ENCODE results near the gene NELFCD. TPM values are rescaled to one million over a fixed set of nuclear protein-coding genes. Genes with fewer than 3 reads are reported as not detected.
"Not testable (repeated sequence)": the region's sequence is repeated elsewhere in the genome, so short reads cannot be mapped to it uniquely, and the experiment has no call there.

NELFCD gene
- total RNA-seq, 1 donor from 2014 or later, result 37.6 TPM

DNA sequence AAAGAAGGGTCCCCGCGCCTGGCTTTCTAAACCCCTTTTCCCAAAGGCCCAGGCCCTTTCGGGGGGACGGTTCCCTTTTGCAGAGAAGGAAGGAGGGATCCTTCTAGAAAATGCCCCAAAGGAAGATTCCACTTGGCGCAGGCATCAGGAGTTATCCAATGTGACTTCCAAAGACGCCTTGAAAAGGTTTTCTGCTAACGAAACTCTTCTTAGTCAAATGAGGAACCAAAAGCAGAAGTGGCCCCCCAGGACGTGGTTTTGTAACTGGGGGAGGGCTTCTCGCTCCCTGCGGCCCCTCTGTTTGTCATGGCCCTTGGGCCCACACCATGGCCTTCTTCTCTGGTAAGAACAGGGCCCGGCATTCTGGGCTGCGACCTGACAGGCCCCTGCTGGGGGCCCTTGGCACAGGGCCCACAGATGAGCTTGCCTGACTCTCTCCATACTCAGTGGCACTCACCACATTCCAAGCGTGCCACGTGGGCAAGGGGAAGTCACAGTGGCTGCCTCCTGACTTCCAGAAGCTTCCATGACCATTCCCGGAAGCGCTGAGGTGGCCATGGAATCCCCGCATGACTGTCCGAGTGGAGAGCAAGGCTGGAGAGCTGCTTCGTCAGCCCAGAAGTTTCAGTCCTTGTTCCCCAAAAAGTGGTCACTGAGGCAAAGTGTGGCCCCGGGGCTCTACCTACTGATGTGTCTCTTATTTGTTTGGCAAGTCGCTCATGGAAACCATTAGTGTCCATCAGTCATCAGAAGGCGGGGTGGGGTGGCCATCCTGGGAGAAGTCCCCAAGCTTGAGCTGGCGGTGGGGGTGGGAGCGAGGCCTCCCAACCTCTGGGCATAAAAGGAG lies 26.8 kb downstream of the NELFCD start:
- peak overlapping the region; percentile 59 for H3K4me3 Mint-ChIP-seq (ENCODE audit: unreplicated experiment)
- H3K36me3 Mint-ChIP-seq (ENCODE audit: low read depth), result no peaks in the 10 kb centered on the region
- H3K4me1 Mint-ChIP-seq (ENCODE audit: low read depth), result peaks cover 52% of the 10 kb centered on the region
- no peak for DNase-seq (ENCODE audit: low spot score)
- no peaks in the 10 kb centered on the region for H3K27me3 Mint-ChIP-seq (ENCODE audit: low read depth)
- no peak overlapping the region for H3K27ac Mint-ChIP-seq (ENCODE audit: unreplicated experiment)
- H3K9me3 Mint-ChIP-seq (ENCODE audit: low read depth), result no peaks in the 10 kb centered on the region
- TF ChIP-seq, protein P1, sequence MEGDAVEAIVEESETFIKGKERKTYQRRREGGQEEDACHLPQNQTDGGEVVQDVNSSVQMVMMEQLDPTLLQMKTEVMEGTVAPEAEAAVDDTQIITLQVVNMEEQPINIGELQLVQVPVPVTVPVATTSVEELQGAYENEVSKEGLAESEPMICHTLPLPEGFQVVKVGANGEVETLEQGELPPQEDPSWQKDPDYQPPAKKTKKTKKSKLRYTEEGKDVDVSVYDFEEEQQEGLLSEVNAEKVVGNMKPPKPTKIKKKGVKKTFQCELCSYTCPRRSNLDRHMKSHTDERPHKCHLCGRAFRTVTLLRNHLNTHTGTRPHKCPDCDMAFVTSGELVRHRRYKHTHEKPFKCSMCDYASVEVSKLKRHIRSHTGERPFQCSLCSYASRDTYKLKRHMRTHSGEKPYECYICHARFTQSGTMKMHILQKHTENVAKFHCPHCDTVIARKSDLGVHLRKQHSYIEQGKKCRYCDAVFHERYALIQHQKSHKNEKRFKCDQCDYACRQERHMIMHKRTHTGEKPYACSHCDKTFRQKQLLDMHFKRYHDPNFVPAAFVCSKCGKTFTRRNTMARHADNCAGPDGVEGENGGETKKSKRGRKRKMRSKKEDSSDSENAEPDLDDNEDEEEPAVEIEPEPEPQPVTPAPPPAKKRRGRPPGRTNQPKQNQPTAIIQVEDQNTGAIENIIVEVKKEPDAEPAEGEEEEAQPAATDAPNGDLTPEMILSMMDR (IDR thresholded peaks at IDR 0.05), result no peak

DNA sequence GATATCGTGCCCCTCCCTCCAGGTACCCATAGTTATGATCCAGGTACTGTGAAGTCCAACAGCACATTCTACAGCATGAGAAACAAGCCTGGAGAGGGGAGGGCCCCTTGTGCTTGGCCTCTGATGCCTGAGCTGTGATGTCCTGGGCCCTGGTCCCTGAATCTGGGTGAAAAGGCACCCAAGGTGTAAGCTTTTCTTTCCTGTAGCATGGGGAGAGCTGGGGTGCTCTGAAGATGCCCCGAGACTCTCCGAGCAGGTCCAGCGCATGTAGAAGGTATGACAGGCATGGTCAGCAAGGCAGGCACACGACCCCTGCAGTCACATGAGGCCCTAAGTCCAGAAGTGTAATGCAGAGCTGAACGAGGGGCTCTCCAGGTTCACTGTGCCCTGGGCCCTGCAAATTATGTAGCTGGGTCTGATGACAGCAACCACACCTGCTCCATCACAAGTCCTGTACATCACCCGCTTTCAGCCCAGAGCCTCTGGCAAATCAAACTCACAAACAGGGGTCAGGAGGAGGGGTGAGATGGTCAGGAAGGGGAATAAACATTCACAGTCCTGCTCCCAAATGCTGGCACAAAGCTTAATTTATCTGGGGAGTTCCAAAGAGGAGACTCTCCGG lies 27.8 kb downstream of the NELFCD start:
- H3K9me3 Mint-ChIP-seq (ENCODE audit: low read depth), result no peaks in the 10 kb centered on the region
- no peak overlapping the region for H3K4me3 Mint-ChIP-seq (ENCODE audit: unreplicated experiment)
- DNase-seq (ENCODE audit: low spot score), result no peak
- peaks cover 58% of the 10 kb centered on the region for H3K4me1 Mint-ChIP-seq (ENCODE audit: low read depth)
- no peak overlapping the region for H3K27ac Mint-ChIP-seq (ENCODE audit: unreplicated experiment)
- TF ChIP-seq, protein P1 (IDR thresholded peaks at IDR 0.05), result no peak
- no peaks in the 10 kb centered on the region for H3K36me3 Mint-ChIP-seq (ENCODE audit: low read depth)
- H3K27me3 Mint-ChIP-seq (ENCODE audit: low read depth), result no peaks in the 10 kb centered on the region

DNA sequence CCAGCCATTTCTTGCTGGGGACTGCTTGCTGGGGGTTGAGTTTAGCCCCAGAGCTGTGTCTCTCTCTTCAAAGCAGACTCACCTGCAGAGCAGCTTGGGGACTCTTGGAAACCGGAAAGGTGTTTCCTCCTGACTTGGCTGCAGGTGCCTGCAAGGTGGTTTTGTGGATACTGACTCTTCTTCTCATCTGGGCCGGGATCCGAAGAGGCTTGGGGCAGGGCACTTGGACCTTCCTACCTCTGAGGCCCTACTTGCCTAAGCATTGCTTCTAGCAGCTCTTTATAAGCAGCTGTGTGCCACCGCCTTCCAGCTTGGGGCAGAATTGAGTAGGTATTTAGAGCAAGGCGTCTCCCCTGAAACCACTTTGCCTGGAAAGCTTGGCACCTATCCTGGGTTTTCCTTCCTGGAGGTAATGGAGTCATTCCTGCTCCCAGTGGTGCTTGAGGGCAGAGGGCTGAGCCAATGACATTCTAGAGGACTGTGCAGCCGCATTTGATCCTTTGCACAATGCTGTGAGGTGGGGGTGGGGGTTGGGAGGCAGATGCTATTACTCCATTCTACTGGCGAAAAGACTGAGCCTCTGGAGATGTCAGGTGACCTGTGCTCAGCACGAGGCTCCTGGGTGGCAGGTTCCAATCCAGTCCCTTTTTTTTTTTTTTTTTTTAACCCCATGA lies 29.4 kb downstream of the NELFCD start:
- Mint-ChIP-seq H3K27me3 (ENCODE audit: low read depth) (no peaks in the 10 kb centered on the region), H3K4me3 (ENCODE audit: unreplicated experiment) (no peak overlapping the region), H3K4me1 (ENCODE audit: low read depth) (peaks cover 55% of the 10 kb centered on the region), H3K9me3 (ENCODE audit: low read depth) (no peaks in the 10 kb centered on the region), H3K27ac (ENCODE audit: unreplicated experiment) (peak overlapping the region; percentile 96), H3K36me3 (ENCODE audit: low read depth) (no peaks in the 10 kb centered on the region)
- no peak for DNase-seq (ENCODE audit: low spot score)
- TF ChIP-seq, protein P1 (IDR thresholded peaks at IDR 0.05), result no peak

DNA sequence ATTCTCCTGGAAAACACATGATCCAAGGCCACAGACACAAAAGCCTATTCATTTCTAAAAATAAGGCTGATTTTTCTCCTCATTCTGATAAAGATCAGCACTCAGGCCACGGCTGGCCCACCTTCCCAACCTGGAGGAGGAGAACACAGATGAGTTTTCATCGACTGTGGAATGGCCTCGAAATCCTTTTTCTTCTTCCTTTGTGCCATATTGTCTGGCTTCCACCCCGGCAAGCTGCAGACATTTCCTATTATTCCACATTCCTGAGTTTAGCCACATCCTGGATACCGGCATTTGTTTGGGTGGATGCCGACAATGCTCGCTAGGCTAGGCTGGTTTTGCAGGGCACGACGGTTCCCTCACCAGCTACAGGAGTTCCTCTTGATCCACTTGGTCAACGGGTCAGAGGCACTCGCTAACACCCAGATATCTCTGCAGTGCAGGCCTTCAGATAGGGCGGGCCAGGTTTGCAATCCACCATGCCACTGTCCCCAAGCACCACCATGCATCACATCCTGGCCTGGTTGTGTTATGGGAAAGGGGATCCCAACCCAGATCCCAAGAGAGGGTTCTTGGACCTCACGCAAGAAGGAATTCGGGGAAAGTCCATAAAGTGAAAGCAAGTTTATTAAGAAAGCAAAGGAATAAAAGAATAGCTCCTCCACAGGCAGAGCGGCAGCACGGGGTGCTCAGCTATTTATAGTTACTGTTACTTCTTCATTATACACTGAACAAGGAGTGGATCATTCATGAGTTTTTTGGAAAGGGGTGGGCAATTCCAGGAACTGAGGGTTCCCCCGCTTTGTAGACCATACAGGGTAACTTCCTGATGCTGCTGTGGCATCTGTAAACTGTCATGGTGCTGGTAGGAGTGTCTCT lies 30.2 kb downstream of the NELFCD start:
- TF ChIP-seq, protein P1 (IDR thresholded peaks at IDR 0.05), result peak; percentile 25
- H3K27me3 Mint-ChIP-seq (ENCODE audit: low read depth), result no peaks in the 10 kb centered on the region
- H3K27ac Mint-ChIP-seq (ENCODE audit: unreplicated experiment), result peak overlapping the region; percentile 96
- H3K4me1 Mint-ChIP-seq (ENCODE audit: low read depth), result peaks cover 53% of the 10 kb centered on the region
- H3K4me3 Mint-ChIP-seq (ENCODE audit: unreplicated experiment), result peak overlapping the region; percentile 56
- H3K9me3 Mint-ChIP-seq (ENCODE audit: low read depth), result no peaks in the 10 kb centered on the region
- no peaks in the 10 kb centered on the region for H3K36me3 Mint-ChIP-seq (ENCODE audit: low read depth)
- no peak for DNase-seq (ENCODE audit: low spot score)

DNA sequence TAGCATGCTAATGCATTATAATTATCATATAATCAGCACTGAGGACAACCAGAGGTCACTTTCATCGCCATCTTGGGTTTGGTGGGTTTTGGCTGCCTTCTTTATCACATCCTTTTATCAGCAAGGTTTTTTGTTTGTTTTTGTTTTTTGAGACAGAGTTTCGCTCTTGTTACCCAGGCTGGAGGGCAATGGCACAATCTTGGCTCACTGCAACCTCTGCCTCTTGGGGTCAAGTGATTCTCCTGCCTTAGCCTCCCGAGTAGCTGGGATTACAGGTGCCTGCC lies 30.8 kb downstream of the NELFCD start:
- H3K9me3 Mint-ChIP-seq (ENCODE audit: low read depth); H3K36me3 Mint-ChIP-seq (ENCODE audit: low read depth); DNase-seq (ENCODE audit: low spot score); H3K27me3 Mint-ChIP-seq (ENCODE audit: low read depth); H3K4me3 Mint-ChIP-seq (ENCODE audit: unreplicated experiment): not testable (repeated sequence)
- H3K27ac Mint-ChIP-seq (ENCODE audit: unreplicated experiment), result peak overlapping the region; percentile 96
- H3K4me1 Mint-ChIP-seq (ENCODE audit: low read depth), result peaks cover 59% of the 10 kb centered on the region

Measured in chondrocyte (in vitro differentiated cells).